AG04450 (cell line): Measurements from ENCODE around the gene HOXB8. TPM values are rescaled to one million over a fixed set of nuclear protein-coding genes. Genes with fewer than 3 reads are reported as not detected.

Source experiments
- CTCF ChIA-PET: fragments of 300-600, 350-600 bp; formaldehyde crosslinking; extraction: SDS; loops from one replicate; lab custom pipeline; 2022; ENCODE audit warnings: antibody characterized with exemption, inconsistent platforms; lab: Charles Lee
- POLR2A ChIA-PET: fragments of 350-600 bp; formaldehyde crosslinking; extraction: SDS; loops from one replicate; lab custom pipeline; 2021; ENCODE audit warnings: antibody characterized with exemption, inconsistent platforms; lab: Yijun Ruan, JAX
- DNase-seq: peaks from one replicate; pipeline ENCODE4 v3.0.0-alpha.2; 2011; ENCODE audit warnings: low read depth, low spot score
- H3K27ac ChIP-seq: one replicate; pipeline ENCODE4 v1.5.1; 2012; ENCODE audit warnings: low read depth, low read length, control low read depth
- H3K27me3 ChIP-seq: one replicate; pipeline ENCODE4 v1.6.0; 2012; ENCODE audit warnings: low read length; ENCODE audit not compliant: control insufficient read depth, insufficient read depth
- H3K4me3 ChIP-seq: 2 replicates; pipeline ENCODE4 v1.5.1; 2011; ENCODE audit warnings: mild to moderate bottlenecking, low read depth, low read length, control low read depth
- H3K9me3 ChIP-seq: 2 replicates; pipeline ENCODE4 v1.5.1; 2012; ENCODE audit warnings: low read length; ENCODE audit not compliant: control insufficient read depth, insufficient read depth
- CTCF ChIP-seq: IDR thresholded peaks from 2 replicates; pipeline ENCODE4 v1.5.1; 2011; ENCODE audit warnings: low read depth, low read length, control low read depth, inconsistent platforms
- polyA plus RNA-seq: library from polyadenylated mRNA; depleted of rRNA; stranded (reverse); fragments of >200 nt; gene quantifications from 2 replicates; pipeline ENCODE4 v1.2.3, GENCODE V29; 2011

HOXB8 gene
- polyA plus RNA-seq, 1 experiment = 0.97 TPM

DNA sequence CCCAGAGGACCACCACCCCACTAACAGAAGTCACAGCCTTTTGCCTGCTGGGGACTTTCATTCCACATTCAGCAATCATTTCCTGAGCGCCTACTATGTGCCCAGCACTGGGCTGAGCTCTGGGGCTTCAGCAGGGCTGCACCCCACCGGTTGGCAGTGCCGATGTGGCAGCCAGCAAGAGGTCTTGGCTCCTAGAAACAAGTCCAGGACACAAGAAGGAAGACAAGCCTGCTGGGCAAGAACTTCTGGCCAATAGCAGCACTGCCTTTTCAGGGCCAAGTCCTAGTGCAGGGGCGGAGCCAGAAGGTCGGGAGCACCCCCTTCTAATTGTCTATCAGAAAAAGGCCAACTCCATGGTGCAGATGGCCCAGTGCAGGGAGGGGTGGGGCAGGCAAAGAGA is 24.0 kb upstream of the HOXB8 start:
- H3K4me3 ChIP-seq = no peak overlapping the region
- peaks cover 19% of the 10 kb centered on the region; the same call in 1 of the 2 replicates for H3K9me3 ChIP-seq
- no peak for DNase-seq
- H3K27me3 ChIP-seq = peaks cover 99% of the 10 kb centered on the region
- no peak overlapping the region for H3K27ac ChIP-seq
- ChIA-PET CTCF (no interaction called here), POLR2A (no interaction called here)
- no peak for TF ChIP-seq CTCF

DNA sequence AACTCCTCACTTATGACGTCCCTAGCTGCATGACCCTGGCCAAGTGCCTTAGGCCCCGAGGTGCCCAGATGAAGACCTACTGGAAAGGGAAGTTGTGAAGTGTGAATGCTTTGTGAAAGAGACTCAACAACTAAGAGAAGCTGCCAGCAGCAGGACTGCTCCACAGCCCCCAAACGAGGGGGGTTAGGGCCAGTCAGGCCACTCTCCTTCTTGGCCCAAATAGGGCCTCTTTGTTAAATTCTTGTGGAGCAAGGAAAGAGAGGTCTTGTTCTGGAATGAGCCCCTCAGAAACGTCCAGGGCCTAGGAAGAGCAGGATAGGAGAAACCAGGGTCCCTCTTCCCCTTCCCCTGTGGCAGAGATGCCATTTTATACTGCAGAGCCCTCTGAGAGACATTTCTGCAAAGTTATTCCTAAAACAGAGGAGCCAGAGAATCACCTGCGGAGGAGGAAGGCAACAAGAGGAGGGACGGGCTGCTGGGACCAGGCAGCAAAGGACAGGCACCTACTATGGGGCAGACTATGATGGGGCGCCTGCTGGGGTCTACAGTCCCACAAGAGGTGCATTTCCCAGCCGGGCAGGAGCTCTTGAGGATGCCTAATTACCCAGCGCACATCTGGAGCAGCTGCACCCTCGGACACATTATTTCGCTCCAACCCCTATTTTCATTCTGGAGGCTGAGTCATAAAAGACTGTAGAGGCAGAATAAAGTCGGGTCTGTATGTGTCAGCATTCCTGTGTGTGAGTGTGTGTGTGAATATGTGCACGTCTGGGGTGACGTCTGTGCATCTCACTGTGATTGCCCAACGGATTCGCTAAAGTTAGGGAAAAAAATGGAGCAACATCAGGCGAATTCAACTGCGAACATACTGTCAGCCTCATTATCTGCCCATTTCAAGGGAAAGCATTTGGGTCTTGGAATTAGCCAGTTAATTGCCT is 22.5 kb upstream of the HOXB8 start:
- ChIA-PET POLR2A (no interaction called here), CTCF (interaction anchor here (1.2 to 1.9 kb wide), 4 partner anchors 10 to 41 kb away, joined by 4 to 8 read pairs (median 6); no protein-coding TSS in a partner anchor)
- H3K9me3 ChIP-seq = peaks cover 21% of the 10 kb centered on the region; the same call in 1 of the 2 replicates
- H3K27ac ChIP-seq = no peak overlapping the region
- peak; percentile 30 for DNase-seq
- no peak overlapping the region for H3K4me3 ChIP-seq
- TF ChIP-seq CTCF = no peak
- peaks cover 97% of the 10 kb centered on the region for H3K27me3 ChIP-seq

GRCh38 chr17:48636177-48637018 is 21.3 kb upstream of the HOXB8 start:
- Histone ChIP-seq H3K4me3 (no peak overlapping the region), H3K27ac (no peak overlapping the region), H3K9me3 (peaks cover 9% of the 10 kb centered on the region; the same call in 1 of the 2 replicates), H3K27me3 (peaks cover 97% of the 10 kb centered on the region)
- peak; percentile 57 for TF ChIP-seq CTCF
- POLR2A ChIA-PET = interaction anchor here (0.6 kb wide), 1 partner anchor 182 kb away, joined by 6 read pairs; no protein-coding TSS in a partner anchor
- CTCF ChIA-PET = interaction anchor here (0.5 to 1.9 kb wide), 36 partner anchors 9 to 794 kb away, joined by 3 to 11 read pairs (median 4); partner anchors contain the start of gene HOXB9
- no peak for DNase-seq

DNA sequence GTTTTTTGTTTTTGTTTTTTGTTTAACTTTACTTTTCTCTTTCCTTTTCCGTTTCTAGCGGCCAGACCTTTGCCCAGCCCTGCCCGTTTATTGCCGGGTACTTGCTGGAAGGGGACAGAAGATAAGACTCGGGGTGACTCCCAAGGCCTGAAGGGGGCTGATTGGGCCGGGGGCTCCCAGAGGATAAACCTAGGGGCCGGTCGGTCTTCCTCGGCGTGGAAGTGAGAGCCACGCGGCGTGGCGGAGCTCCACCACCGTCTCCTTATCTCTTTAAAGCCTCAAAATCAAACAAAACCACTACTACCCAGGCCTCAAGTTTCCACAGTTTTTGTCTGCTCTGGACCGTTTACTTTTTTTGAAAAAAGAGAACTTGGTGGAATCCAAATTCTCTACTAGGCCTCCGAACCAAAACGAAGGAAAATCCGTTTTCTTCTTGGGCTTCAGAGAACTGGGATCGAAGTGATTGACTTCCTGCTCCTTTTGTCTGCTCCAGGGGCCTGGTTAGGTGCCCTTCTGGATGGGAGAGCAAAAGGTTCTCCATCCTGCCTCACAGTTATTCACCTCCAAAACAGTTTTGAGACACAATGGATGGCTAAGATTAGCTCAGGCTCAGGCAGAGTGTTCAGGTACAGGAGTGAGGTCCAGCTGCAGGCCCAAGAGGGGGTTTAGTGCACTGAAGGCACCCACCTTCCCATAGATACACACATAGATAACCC is 19.6 kb upstream of the HOXB8 start:
- Histone ChIP-seq H3K27ac (no peak overlapping the region), H3K27me3 (peaks cover 97% of the 10 kb centered on the region), H3K9me3 (peaks cover 9% of the 10 kb centered on the region; the same call in 1 of the 2 replicates), H3K4me3 (no peak overlapping the region)
- POLR2A ChIA-PET = no interaction called here
- TF ChIP-seq CTCF = no peak
- CTCF ChIA-PET = no interaction called here
- no peak for DNase-seq
